Subcutaneous adipose tissue (tissue), 4 donors: ENCODE measurements around the gene CAMKMT. TPM values are rescaled to one million over a fixed set of nuclear protein-coding genes. Genes with fewer than 3 reads are reported as not detected.

Experiments
- total RNA-seq, 4 donors: library from RNA; depleted of rRNA; stranded (reverse); fragments of >200 nt; gene quantifications; one replicate each; pipeline ENCODE4 v1.1.0, GENCODE V29; 2016
- TF ChIP-seq, protein P1 (sequence below): fragments of 450-650 bp; IDR thresholded peaks from one replicate; pipeline ENCODE4 v1.5.1; 2016; ENCODE audit warnings: low read depth, mild to moderate bottlenecking, control low read depth, antibody characterized with exemption, moderate library complexity

Gene CAMKMT
- total RNA-seq, 4 donors from 2014 or later, result 7.7 to 14.0 (median 10.3) TPM

DNA sequence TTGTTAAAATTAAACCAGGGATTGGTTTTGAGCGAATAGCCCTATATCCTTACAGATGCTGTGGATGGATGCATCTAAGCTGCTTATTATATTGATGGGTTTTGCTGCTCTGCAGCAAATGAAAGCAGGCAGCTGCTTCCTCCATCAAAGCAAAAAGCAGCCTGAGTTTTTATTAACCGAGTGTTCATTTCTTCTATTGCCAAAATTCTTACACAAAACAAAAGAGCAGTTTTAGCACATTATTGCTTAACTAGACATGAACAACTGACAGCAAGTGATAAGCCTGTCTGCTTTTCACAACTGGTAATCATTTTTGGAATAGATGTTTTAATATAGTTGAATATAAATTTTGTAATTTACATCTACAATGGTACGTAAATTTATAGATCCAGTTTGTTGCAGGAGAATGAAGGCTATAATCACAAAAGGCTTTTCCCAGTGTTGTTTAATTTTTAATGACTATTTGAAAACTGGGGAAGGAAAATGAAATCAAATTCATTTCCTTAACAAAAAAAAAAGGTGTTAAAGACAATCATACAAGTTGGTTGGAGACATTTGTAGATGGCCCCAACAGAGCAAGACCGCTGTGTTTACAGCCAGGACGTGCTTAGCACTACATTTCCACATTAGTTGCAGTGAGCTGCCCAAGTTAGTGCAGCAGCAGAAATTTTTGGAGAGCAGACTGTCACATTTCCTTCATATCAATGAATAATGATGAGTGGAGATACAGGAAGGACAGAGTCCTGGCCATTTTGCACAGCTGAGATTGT lies 326.1 kb downstream of the CAMKMT start:
- TF ChIP-seq, protein P1, sequence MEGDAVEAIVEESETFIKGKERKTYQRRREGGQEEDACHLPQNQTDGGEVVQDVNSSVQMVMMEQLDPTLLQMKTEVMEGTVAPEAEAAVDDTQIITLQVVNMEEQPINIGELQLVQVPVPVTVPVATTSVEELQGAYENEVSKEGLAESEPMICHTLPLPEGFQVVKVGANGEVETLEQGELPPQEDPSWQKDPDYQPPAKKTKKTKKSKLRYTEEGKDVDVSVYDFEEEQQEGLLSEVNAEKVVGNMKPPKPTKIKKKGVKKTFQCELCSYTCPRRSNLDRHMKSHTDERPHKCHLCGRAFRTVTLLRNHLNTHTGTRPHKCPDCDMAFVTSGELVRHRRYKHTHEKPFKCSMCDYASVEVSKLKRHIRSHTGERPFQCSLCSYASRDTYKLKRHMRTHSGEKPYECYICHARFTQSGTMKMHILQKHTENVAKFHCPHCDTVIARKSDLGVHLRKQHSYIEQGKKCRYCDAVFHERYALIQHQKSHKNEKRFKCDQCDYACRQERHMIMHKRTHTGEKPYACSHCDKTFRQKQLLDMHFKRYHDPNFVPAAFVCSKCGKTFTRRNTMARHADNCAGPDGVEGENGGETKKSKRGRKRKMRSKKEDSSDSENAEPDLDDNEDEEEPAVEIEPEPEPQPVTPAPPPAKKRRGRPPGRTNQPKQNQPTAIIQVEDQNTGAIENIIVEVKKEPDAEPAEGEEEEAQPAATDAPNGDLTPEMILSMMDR, result no peak

DNA sequence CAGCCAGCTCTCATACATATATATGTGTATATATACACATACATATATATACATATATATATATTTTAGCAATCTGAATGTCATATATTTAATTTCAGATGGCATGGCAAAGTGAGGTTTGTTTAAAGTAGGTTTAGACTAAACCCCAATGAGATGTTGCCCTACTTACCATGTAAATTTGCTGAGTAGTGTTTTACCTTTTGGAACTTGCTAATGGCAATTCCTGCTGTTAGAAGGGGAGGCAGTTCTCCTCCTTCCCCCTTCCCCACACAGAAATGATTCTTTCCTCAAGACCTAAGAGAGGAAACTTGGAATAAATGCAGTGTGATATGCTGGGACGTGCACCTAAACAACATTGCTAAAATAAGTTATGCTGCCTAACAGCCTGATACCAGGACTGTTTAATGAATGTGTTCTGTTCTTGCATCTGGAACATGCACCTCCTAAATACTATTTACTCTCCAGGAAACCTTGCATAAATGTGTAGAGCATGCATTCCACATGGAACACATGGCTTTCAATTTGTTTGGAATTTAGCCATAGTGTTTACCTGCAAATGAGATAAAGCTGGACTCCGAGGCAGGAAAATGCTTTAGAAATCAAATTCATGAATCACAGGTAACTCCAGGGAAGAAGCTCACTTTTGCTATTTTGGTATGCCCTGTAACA lies 326.8 kb downstream of the CAMKMT start:
- TF ChIP-seq, protein P1, result no peak

DNA sequence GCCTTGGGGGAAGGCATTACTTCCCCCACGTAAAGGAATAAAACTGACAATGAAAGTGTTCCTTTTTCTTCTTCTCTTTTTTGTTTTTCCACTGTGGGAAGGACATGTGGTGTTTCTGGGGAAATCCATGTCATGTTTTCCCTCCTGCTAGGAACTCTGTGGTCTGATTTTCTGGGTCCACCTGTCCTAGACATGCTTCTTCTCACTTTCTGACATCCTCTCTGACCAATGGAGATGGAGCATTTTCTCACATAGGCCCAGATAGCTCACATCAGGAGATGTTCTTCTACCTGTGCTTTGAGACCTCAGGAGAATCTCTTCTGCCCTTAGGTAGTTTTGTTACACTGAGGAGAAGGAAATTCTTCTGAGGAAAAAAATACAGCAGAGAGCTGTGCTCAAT lies 327.8 kb downstream of the CAMKMT start:
- TF ChIP-seq, protein P1, result no peak

DNA sequence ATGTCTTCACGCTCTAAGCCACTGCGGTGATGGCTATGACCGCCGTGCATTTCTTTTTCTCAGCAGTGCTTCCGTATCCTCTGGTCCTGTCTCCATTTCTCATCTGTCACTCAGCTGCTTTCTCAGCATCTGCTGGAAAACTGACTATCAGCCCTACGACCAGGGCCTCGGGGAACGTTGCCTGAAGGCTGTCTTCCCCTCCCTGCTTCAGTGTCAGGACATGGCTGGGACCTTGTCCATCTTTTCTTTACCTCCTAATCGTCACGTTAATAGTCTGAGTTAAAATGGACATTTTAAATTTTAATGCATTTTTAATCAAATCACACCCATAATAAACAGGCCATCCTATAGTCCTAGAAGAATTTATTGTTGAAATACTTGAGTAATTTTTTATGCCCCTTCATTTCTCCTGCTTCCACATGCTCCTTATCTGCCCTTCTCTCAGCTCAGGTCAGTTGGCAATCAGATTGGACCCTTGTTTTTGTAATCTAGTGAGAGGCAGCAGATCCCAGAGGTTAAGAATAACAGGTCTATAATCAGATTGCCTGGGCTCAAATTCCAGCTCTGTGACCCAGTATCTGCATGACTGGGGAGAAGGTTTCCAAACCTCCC lies 329.5 kb downstream of the CAMKMT start:
- TF ChIP-seq, protein P1, result no peak

DNA sequence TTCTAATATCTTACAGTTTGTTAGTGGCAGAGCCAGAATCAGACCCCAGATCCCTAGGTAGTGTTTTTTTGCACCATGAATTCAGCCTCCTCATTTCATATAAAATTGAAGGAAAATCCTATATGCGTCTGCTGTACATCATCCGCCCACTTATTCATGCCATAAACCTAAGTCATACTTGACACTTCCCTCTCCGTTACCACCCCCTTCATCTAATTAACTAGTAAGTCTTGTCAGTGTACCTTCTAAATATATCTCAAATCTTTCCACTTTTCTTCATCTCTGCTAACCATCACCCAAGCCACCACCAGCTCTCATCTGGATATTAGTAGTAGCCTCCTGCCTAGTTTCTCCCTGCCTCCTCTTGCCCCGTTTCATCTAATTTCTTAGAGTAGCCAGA lies 331.1 kb downstream of the CAMKMT start:
- TF ChIP-seq, protein P1, result no peak

DNA sequence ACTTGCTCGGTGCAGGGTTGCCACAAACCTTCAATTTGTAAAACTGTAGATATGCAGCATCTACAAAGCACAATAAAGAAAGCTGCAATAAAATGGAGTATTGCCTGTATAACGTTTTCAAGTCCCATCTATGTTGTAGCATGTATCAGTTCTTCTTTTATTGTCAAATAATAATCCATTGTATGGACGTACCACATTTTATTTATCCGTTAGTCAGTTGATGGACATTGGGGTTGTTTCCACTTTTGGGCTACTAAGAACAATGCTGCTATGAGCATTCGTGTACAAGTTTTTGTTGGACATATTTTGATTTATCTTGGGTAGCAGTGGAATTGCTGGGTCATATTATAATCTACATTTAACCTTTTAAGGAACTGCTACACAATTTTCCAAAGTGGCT lies 339.1 kb downstream of the CAMKMT start:
- TF ChIP-seq, protein P1, result no peak

DNA sequence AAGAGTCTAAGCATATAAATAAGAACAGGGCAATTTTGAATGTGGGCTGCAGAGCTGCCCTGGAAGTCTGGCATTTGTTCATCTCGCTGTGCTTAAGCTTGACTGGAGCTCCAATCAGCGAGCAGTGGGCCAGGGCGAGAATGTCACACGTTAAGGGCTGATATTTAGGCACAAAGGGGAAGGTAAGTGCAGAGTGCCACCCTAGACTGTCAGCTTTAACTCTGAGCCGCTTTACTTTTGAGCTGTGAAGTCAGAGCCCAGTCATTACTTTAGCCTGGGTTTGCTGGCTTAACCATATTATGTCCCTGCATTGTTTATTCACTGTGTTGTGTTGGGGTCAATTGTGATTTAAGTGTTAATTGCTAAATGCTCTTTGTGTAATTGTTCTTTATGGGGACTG lies 343.6 kb downstream of the CAMKMT start:
- TF ChIP-seq, protein P1, result no peak
